B cell (primary cell): ENCODE measurements around the gene PRUNE1. TPM values are rescaled to one million over a fixed set of nuclear protein-coding genes. Genes with fewer than 3 reads are reported as not detected.

Source experiments
- ATAC-seq: fragments of 200-7000 bp; cut with Tn5 transposase; one replicate; pipeline ENCODE4 v1.10.0; 2021; ENCODE audit warnings: low read depth, mild to moderate bottlenecking, moderate number of reproducible peaks, moderate library complexity
- CTCF ChIA-PET: fragments of 350-600 bp; sonication (Branson Sonifier 250); formaldehyde crosslinking; loops from one replicate; lab custom pipeline; 2021; ENCODE audit warnings: antibody characterized with exemption, inconsistent platforms; lab: Charles Lee
- POLR2A ChIA-PET: fragments of 350-600 bp; sonication (Branson Sonifier 250); formaldehyde crosslinking; loops from one replicate; lab custom pipeline; 2021; ENCODE audit warnings: antibody characterized with exemption; lab: Charles Lee
- DNase-seq: peaks from one replicate; pipeline ENCODE4 v3.0.0; 2013
- H2AFZ ChIP-seq: 2 replicates; pipeline ENCODE4 v1.6.1; 2012; ENCODE audit warnings: mild to moderate bottlenecking, low read depth, low read length; ENCODE audit not compliant: insufficient read depth, poor library complexity, severe bottlenecking
- H3K27ac ChIP-seq, 2 donors: 1 replicate in 1 of 2; 2 replicates in 1 of 2; pipeline ENCODE4 v1.5.1; 2012 to 2013; ENCODE audit warnings: low read length in 2 of 2, mild to moderate bottlenecking in 2 of 2, moderate library complexity in 1 of 2
- H3K27me3 ChIP-seq, 4 experiments: fragments of 200-600 bp in 1 of 4; sonication (generic) in 1 of 4; replicated peaks in 1 of 4; 1 replicate in 2 of 4; 2 replicates in 2 of 4; pipeline versions ENCODE4 v1.6.1 to v1.7.0; 2013 to 2016; ENCODE audit warnings: low read length in 3 of 4, mild to moderate bottlenecking in 2 of 4, mixed read lengths in 1 of 4, moderate library complexity in 1 of 4; ENCODE audit not compliant: insufficient read depth in 4 of 4, control insufficient read depth in 3 of 4; ENCODE audit errors: control extremely low read depth in 1 of 4
- H3K36me3 ChIP-seq, 2 experiments: replicated peaks in 1 of 2; 1 replicate in 1 of 2; 2 replicates in 1 of 2; pipeline versions ENCODE4 v1.6.1 to v1.7.1; 2013; ENCODE audit warnings: low read length in 1 of 2; ENCODE audit not compliant: insufficient read depth in 2 of 2, control insufficient read depth in 1 of 2; ENCODE audit errors: control extremely low read depth in 1 of 2, extremely low read depth in 1 of 2
- H3K4me1 ChIP-seq, 2 donors: fragments of 200-600 bp in 1 of 2; sonication (generic) in 1 of 2; 1 replicate in 1 of 2; 2 replicates in 1 of 2; pipeline versions ENCODE4 v1.5.1 to v1.6.1; 2013 to 2017; ENCODE audit warnings: low read length in 2 of 2; ENCODE audit not compliant: control insufficient read depth in 2 of 2, insufficient read depth in 2 of 2
- H3K4me2 ChIP-seq: replicated peaks from 2 replicates; pipeline ENCODE3; 2012; ENCODE audit warnings: mild to moderate bottlenecking, low read depth, low read length; ENCODE audit not compliant: poor library complexity, severe bottlenecking
- H3K4me3 ChIP-seq, 5 experiments: fragments of 200-600 bp in 1 of 5; sonication (generic) in 1 of 5; 1 replicate in 3 of 5; 2 replicates in 2 of 5; pipeline versions ENCODE4 v1.5.1 to v1.7.0; 2011 to 2016; ENCODE audit warnings: low read length in 4 of 5, mild to moderate bottlenecking in 4 of 5, low read depth in 2 of 5, control low read depth in 1 of 5, moderate library complexity in 1 of 5; ENCODE audit not compliant: insufficient read depth in 1 of 5; ENCODE audit errors: control extremely low read depth in 1 of 5, extremely low read depth in 1 of 5
- H3K79me2 ChIP-seq: fragments of 200-600 bp; sonication (generic); one replicate; pipeline ENCODE4 v1.6.0; 2016; ENCODE audit warnings: low read length; ENCODE audit not compliant: control insufficient read depth, insufficient read depth
- H3K9ac ChIP-seq: fragments of 200-600 bp; sonication (generic); 2 replicates; pipeline ENCODE4 v1.6.1; 2017; ENCODE audit warnings: mild to moderate bottlenecking, low read length, moderate library complexity
- H3K9me3 ChIP-seq, 3 donors: one replicate each; pipeline versions ENCODE4 v1.6.1 to v1.7.1; 2013; ENCODE audit warnings: low read length in 2 of 3; ENCODE audit not compliant: control insufficient read depth in 2 of 3, insufficient read depth in 1 of 3; ENCODE audit errors: control extremely low read depth in 1 of 3
- H4K20me1 ChIP-seq: 2 replicates; pipeline ENCODE4 v1.6.0; 2012; ENCODE audit warnings: mild to moderate bottlenecking, low read length; ENCODE audit not compliant: insufficient read depth, control insufficient read depth, poor library complexity, severe bottlenecking
- H3K27ac Mint-ChIP-seq: one replicate; pipeline ENCODE4 v1.8.0; 2021; ENCODE audit warnings: mixed read lengths
- H3K27me3 Mint-ChIP-seq: one replicate; pipeline ENCODE4 v1.8.0; 2021; ENCODE audit warnings: mixed read lengths
- H3K4me1 Mint-ChIP-seq: one replicate; pipeline ENCODE4 v1.8.0; 2021; ENCODE audit warnings: mixed read lengths
- H3K4me3 Mint-ChIP-seq: one replicate; pipeline ENCODE4 v1.8.0; 2021; ENCODE audit warnings: mixed read lengths
- H3K9me3 Mint-ChIP-seq: one replicate; pipeline ENCODE4 v1.8.0; 2022; ENCODE audit warnings: mixed read lengths; ENCODE audit not compliant: insufficient read depth
- EZH2 ChIP-seq: IDR thresholded peaks from 2 replicates; pipeline ENCODE4 v1.6.1; 2012; ENCODE audit warnings: borderline replicate concordance, low read depth, mild to moderate bottlenecking, moderate library complexity, low read length; ENCODE audit not compliant: insufficient read depth, poor library complexity, severe bottlenecking
- WGBS: methylation state at CpG from one replicate; pipeline ENCODE4 v1.1.5; 2013; ENCODE audit warnings: missing lambda C conversion rate; ENCODE audit not compliant: insufficient coverage; 5-methylcytosine and 5-hydroxymethylcytosine counted together
- intact Hi-C: fragments of 100-400 bp; cut with micrococcal nuclease; formaldehyde crosslinking; loops from one replicate; pipeline ENCODE4 v1.10.0; 2022
- polyA plus RNA-seq: library from polyadenylated mRNA; depleted of rRNA; stranded (reverse); fragments of >200 nt; gene quantifications from 2 replicates; pipeline ENCODE4 v1.2.3, GENCODE V29; 2012
- total RNA-seq, 2 donors: library from RNA; stranded (reverse); fragments of 120-200 nt in 1 of 2; gene quantifications; 1 replicate in 1 of 2; 2 replicates in 1 of 2; pipeline versions ENCODE4 v1.2.3 to v1.2.4, GENCODE V29; 2013 to 2022
- TF ChIP-seq, protein P1 (sequence below): fragments of 200-600 bp; IDR thresholded peaks from one replicate; pipeline ENCODE4 v1.8.0; 2022; ENCODE audit warnings: antibody characterized with exemption, mild to moderate bottlenecking

PRUNE1 gene
- total and polyA plus RNA-seq, 2 donors (not counting 1 experiment from before 2014, with no cell fraction given): 15.9 to 21.3 TPM

DNA sequence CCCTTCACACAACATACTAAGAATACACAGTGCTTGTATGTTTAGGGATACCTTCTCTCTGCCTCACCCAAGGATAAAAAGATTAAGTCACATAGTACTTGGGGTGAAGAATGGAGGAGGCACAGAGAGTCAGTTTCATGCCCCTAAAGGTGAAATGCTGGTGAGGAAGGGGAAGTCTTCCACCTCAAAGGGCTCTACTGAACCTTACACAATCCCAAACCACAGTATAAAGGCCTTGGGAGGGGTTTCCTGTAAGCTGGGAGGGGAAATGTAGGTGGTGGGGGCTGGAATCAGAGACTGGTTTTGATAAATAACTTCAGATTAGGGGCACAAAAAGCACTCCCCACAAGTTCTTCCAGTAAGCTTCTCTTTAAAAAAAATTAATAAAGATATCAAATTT, 5.1 kb upstream of the PRUNE1 start:
- H3K4me1 ChIP-seq: peaks cover 31 to 49% of the 10 kb centered on the region in 2 donors
- POLR2A ChIA-PET: no interaction called here
- no peak for TF ChIP-seq EZH2
- TF ChIP-seq, protein P1, sequence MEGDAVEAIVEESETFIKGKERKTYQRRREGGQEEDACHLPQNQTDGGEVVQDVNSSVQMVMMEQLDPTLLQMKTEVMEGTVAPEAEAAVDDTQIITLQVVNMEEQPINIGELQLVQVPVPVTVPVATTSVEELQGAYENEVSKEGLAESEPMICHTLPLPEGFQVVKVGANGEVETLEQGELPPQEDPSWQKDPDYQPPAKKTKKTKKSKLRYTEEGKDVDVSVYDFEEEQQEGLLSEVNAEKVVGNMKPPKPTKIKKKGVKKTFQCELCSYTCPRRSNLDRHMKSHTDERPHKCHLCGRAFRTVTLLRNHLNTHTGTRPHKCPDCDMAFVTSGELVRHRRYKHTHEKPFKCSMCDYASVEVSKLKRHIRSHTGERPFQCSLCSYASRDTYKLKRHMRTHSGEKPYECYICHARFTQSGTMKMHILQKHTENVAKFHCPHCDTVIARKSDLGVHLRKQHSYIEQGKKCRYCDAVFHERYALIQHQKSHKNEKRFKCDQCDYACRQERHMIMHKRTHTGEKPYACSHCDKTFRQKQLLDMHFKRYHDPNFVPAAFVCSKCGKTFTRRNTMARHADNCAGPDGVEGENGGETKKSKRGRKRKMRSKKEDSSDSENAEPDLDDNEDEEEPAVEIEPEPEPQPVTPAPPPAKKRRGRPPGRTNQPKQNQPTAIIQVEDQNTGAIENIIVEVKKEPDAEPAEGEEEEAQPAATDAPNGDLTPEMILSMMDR: no peak
- no peaks in the 10 kb centered on the region for H3K9me3 ChIP-seq
- intact Hi-C loops: no loop called here
- no peak overlapping the region for H3K4me3 Mint-ChIP-seq
- peak overlapping the region in 1 of 5 experiments; percentile 52 for H3K4me3 ChIP-seq
- no peak overlapping the region for H3K27ac Mint-ChIP-seq
- DNase-seq: no peak
- no peak overlapping the region for H2AFZ ChIP-seq
- H3K79me2 ChIP-seq: peaks cover 18% of the 10 kb centered on the region
- no peaks in the 10 kb centered on the region for H4K20me1 ChIP-seq
- CTCF ChIA-PET: interaction anchor here (0.7 to 1.3 kb wide), 3 partner anchors 22 to 46 kb away, joined by 3 read pairs; partner anchors contain the start of gene ANXA9
- no peak for ATAC-seq
- peaks cover 49% of the 10 kb centered on the region for H3K4me1 Mint-ChIP-seq
- no peaks in the 10 kb centered on the region for H3K27me3 ChIP-seq
- H3K9me3 Mint-ChIP-seq: no peaks in the 10 kb centered on the region
- H3K27ac ChIP-seq: no peak overlapping the region
- H3K36me3 ChIP-seq: peaks cover 0 to 3% of the 10 kb centered on the region in 2 experiments
- H3K27me3 Mint-ChIP-seq: no peaks in the 10 kb centered on the region
- no peak overlapping the region for H3K9ac ChIP-seq
- peak overlapping the region; percentile 36 for H3K4me2 ChIP-seq

DNA sequence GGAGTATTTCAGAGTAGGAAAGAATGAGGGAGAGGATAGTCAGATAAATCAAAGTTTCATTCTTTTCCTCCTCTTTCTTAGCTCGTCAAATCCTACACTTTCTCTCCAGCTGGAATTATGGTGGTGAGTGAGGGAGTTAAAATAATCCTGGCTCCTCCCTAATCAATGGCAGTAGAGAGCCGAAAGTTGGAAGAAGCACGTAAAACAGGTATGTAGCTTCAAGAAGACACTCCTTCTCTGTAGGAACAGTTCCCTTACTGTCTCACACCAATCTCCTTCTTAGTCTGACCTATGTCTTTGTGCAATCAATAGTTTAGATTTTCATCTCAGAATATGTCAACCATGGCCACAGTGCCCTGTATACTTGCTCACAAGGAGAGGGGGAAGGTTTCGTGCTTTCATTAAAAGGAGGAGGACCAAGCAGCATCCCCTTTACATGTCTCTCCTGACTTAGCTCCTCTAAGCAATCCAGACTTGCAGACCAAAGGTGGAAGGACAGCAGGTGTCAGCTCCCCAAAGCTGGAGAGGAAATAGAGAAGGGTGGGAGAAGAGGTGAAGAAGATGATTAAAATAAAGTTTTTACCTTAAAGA, 2.4 kb upstream of the PRUNE1 start:
- no CpG with 5 or more reads among the region's 4 CpGs for WGBS
- H3K79me2 ChIP-seq: peaks cover 43% of the 10 kb centered on the region
- Mint-ChIP-seq H3K4me1 (peaks cover 69% of the 10 kb centered on the region), H3K27me3 (no peaks in the 10 kb centered on the region), H3K9me3 (no peaks in the 10 kb centered on the region), H3K27ac (peak overlapping the region; percentile 94), H3K4me3 (peak overlapping the region; percentile 90)
- H2AFZ ChIP-seq: peak overlapping the region; percentile 81
- peak overlapping the region; percentile 58 to 78 for H3K27ac ChIP-seq
- peaks cover 41 to 63% of the 10 kb centered on the region in 2 donors for H3K4me1 ChIP-seq
- H3K4me2 ChIP-seq: peak overlapping the region; percentile 97
- H3K9me3 ChIP-seq: no peaks in the 10 kb centered on the region
- H3K4me3 ChIP-seq: peak overlapping the region; percentile 60 to 93 (median 64)
- CTCF ChIA-PET: interaction anchor here (0.7 to 4.0 kb wide), 18 partner anchors 9 to 443 kb away, joined by 3 to 63 read pairs (median 4); partner anchors contain the start of genes ANXA9, ENSA, GABPB2 and TNFAIP8L2
- POLR2A ChIA-PET: interaction anchor here (0.5 to 1.4 kb wide), 8 partner anchors 9 to 345 kb away, joined by 3 to 5 read pairs (median 4); partner anchors contain the start of genes C1orf56 and CDC42SE1
- ATAC-seq (no peak), DNase-seq (no peak)
- H4K20me1 ChIP-seq: no peaks in the 10 kb centered on the region
- peak overlapping the region; percentile 67 for H3K9ac ChIP-seq
- TF ChIP-seq, protein P1: no peak
- no peak for TF ChIP-seq EZH2
- no peaks in the 10 kb centered on the region for H3K27me3 ChIP-seq
- peaks cover 0 to 3% of the 10 kb centered on the region in 2 experiments for H3K36me3 ChIP-seq
- intact Hi-C loops: loop anchor here (1.0 to 5.0 kb wide), 2 partner anchors 27 to 444 kb away; no protein-coding TSS in a partner anchor
